GM18502 (cell line): ENCODE results near the gene PARN.
"Not testable (repeated sequence)": the region's sequence is repeated elsewhere in the genome, so short reads cannot be mapped to it uniquely, and the experiment has no call there.

ENCODE experiments used
- ATAC-seq: cut with Tn5 transposase; IDR thresholded peaks from one replicate; pipeline ENCODE4 v1.9.1; 2021; ENCODE audit warnings: mild to moderate bottlenecking; ENCODE audit not compliant: unreplicated experiment, poor library complexity

The PARN gene

GRCh38 chr16:14446796-14447195, 183.3 kb downstream of the PARN start:
- ATAC-seq: no peak

- no peak for ATAC-seq
Measured at GRCh38 chr16:14445937-14446715, 183.9 kb downstream of the PARN start.

- no peak for ATAC-seq
Measured at GRCh38 chr16:14444979-14445810, 184.9 kb downstream of the PARN start.

- not testable (repeated sequence) for ATAC-seq
Measured at GRCh38 chr16:14441533-14441932, 188.5 kb downstream of the PARN start.

GRCh38 chr16:14438256-14438655, 191.8 kb downstream of the PARN start:
- no peak for ATAC-seq

- no peak for ATAC-seq
Measured at GRCh38 chr16:14437426-14437825, 192.6 kb downstream of the PARN start.

- ATAC-seq: no peak
Measured at GRCh38 chr16:14436401-14436955, 193.6 kb downstream of the PARN start.

- ATAC-seq: no peak
Measured at GRCh38 chr16:14434860-14435259, 195.2 kb downstream of the PARN start.

GRCh38 chr16:14428971-14429637, 201.0 kb downstream of the PARN start:
- not testable (repeated sequence) for ATAC-seq

- ATAC-seq: no peak
Measured at GRCh38 chr16:14428043-14428442, 202.0 kb downstream of the PARN start.

GRCh38 chr16:14427371-14427948, 202.6 kb downstream of the PARN start:
- no peak for ATAC-seq

- ATAC-seq: no peak
Measured at GRCh38 chr16:14424595-14424994, 205.5 kb downstream of the PARN start.

- ATAC-seq: no peak
Measured at GRCh38 chr16:14423344-14423743, 206.7 kb downstream of the PARN start.

- no peak for ATAC-seq
Measured at GRCh38 chr16:14420721-14421488, 209.2 kb downstream of the PARN start.

GRCh38 chr16:14420243-14420642, 209.8 kb downstream of the PARN start:
- not testable (repeated sequence) for ATAC-seq

- ATAC-seq: no peak
Measured at GRCh38 chr16:14419817-14420216, 210.2 kb downstream of the PARN start.

GRCh38 chr16:14418795-14419225, 211.2 kb downstream of the PARN start:
- ATAC-seq: no peak

GRCh38 chr16:14416184-14416583, 213.9 kb downstream of the PARN start:
- no peak for ATAC-seq

- ATAC-seq: no peak
Measured at GRCh38 chr16:14415291-14415690, 214.8 kb downstream of the PARN start.
